NCI-H524 treated with DMSO at 0.1 percent for 48 hours (cell line): ENCODE measurements around the gene TAGLN2.

Experiments
- DNase-seq: peaks from one replicate; lab custom pipeline; 2025; lab: John Stamatoyannopoulos, UW

Gene TAGLN2

DNA sequence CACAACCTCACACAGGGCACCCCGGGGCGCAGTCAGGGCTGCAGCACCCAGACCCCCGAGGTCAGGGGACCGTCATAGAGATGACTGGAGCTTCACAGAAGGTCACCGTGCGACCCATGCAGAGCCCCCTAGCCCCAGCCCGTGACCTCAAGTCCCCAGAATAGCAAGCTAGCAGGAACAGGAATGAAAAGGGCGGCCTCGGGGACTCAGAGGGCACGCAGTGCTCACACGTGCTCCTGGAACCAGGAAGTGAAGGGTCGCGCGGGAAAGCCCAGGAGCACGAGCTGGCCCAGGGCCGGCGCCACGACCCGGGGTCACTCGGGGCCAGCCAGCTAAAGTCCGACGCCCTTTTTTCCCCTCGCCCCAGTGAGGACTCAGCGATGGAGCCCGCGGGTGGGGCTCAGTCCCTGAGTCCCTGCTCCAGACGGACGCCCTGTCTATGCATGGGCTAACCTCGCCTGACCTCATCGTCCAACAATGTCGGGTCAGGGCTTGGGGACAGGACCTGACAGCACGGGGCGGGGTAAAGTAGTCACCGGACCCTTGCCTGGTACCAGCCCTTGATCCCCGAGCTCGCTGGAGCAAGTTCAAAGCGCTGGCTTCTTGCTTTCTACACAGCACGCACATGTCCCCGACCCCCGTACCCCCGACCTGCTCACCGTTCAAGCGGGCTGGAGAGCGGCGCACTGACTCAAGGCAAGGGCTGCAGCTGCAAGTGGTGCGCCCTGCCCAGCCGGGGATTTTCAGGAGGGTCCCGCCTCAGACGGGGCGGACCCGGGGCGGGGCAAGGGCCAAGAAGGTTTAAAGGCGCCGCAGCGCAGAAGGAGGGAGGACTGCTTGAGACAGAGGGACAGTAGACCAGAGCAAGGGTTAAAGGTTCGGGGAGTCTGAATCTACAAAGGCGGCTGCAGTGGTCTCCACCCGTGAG is at the start of gene TAGLN2:
Gene TAGLN2, minus strand, starts transcription at position 717 of the 928 bp plus-strand sequence. CDS start 4,998 bp downstream, outside the sequence.
- no peak for DNase-seq

DNA sequence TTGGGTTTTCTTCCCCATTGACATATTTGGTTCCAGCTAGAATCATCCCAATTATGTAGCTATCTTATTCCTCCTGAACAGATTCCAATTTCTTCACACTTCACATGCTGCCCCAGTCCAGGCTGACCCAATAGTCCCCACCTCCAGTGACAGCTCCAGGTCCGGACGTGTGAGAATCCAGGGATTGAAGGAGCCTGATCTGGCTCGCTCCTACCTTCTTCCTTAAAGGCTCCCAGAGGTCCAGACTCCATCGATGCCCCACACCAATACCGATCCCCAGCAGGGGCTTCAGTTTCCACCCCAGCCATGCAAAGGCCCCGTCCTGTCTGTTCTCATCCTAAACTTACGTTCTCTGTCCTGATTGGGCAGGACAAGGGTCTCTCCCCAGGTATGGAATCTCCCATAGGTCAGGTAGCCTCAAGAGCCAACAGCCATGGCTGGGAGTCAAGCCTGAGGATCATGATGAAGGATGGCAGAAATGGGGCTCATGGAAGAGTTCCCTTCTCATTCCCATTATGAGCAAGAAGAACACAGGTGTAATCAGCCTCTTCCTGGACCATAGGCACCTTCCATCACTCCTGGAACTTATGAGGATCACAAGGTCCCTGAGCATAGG is 49.2 kb upstream of the TAGLN2 start:
- no peak for DNase-seq

DNA sequence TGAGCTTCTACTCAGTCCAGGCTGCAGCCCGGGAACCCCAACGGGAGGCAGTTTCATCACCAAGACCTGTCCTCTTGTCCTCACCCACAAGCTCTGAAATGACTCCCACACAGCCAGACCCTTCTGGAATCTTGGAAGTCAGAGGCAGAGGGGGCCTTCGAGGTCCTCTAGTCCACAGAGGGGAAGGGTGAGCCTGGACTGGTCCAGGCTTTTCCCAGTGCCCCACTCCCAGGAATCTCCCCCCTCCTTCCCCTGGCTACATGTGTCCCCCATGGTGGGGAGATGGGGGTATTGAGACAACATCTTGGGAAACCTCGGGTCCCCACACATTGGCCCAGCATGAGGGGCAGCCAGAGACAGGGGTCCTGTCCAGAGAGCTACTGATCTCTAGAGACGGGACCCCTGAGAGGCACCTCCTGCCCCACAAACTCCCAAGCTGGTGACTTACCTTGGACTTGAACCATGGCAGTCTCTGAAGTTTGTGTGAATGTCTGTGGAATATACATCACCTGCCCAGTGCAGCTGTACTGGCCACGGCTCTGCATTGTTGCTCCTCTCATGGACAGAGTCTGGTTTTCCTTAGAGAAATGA is 48.1 kb upstream of the TAGLN2 start:
- DNase-seq, result no peak

DNA sequence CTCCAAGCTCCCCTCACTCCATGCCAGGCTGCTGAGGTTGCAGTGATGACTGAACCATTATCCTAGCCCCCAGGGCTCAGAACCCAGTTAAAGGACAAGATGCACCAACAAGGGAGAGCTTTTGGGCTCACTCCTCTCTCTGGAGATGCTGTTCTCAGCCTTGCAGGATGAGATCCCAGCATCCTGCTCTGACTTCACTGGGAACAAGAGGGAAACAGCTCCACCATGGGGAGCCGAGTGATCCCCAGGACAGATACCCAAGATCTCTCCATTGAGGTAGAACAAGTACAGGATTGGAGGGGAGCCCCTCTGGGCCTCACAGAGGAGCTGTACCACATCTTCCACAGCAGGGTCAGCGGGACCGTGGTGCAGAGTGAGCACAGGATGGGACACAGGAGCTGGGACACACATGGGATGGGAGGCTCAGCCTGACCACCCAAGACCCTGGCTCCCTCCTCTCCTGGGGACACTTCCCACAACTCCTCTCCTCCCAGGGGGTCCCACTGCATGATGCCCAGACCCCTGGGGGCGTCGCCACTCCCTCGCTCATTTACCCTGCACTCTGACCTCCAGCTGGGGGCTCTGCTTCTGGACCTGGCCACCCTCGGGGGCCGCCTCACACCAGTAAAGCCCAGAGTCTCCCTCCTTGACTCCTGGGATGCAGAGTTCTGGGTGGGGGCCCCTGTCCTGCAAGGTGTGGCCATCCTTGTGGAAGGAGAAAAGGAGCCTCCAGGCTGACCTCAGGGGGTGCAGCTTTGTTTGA is 47.3 kb upstream of the TAGLN2 start:
- DNase-seq, result no peak

DNA sequence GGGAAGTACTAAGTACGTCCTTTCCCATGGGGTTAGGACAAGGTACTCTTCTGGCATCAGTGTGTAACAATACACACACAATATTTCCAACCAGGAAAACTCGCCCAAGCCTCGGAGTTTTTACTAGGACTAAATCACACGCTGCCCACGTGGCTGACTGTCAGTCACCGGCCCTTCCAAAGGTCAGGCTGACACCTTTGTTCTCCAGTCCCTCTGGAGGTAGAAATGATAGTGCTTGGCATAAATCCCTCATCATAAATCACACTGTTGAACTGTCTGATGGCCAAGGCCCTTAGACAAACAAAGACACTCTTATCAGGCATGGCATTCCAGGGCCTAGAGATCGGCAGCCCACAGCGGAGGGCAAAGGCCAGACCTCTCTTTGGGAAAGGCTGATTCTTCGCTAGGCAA is 45.6 kb upstream of the TAGLN2 start:
- DNase-seq, result no peak

DNA sequence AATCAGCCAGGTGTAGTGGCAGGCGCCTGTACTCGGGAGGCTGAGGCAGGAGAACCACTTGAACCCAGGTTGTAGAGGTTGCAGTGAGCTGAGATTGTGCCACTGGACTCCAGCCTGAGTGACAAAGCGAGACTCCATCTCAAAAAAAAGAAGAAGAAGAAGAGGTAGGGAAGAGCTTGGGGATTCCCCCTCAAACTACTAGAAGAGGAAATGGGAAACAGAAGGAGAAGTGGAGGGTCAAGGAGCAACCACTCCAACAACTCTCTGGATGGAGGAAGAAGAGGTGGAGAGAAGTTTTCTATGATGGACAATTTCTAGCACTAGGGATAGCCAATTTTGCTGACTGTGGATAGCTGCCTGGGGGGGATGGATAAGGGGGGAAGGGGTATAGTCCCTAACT is 43.6 kb upstream of the TAGLN2 start:
- DNase-seq, result no peak

DNA sequence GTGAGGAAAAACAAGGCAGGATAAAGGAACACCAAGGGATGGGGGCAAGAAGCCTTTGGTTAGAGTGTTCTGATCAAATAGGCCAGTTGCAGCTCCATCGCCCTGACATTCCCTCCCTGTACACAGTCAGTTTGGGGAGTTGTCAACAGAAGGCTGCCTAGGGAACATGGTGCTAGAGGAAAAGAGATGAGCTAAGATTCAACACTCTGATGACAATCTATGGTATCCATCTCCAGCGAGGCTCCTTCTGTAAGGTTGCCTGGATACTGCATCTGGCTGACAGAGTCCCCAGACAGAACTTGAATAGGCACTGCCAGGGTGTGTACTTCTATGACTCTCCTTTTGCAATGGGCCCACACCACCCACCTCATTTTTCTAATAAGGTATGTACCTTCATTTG is 40.0 kb upstream of the TAGLN2 start:
- no peak for DNase-seq

DNA sequence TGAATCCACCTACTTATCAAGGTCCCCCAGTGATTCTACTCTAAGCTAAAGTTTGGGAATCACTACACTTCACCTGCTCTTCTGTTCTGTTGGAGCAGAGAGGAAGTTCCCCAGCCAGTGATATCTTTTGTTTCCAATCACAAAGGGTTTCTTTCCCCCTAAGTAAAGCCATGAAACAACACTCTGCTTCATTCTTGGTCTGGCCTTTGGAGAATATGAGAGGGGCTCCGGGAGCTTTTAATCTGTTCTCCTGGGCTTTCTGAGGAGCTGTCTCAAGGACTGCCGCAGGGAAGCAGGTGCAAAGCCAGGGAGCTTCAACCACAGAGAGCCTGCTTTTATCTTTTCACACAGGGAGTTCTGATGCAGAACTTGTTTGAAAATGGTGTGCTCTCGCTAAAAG is 38.8 kb upstream of the TAGLN2 start:
- DNase-seq, result no peak

DNA sequence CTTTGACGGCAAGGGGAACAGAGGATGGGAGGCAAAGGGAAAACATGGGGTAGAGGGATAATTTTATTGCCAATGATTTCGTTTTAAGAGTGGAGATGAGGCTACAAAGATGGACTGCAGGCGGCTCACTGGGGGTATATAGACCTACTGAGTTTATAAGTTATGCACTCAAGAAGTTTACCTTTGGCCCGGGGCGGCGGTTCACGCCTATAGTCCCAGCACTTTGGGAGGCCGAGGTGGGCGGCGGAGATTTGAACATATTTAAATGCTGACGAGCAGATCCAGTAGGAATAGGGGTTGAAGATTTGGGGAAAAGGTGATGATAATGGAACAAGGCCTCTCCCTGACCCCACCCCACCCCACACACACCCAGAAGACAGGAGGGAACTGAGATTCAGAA is 36.9 kb upstream of the TAGLN2 start:
- DNase-seq, result no peak

DNA sequence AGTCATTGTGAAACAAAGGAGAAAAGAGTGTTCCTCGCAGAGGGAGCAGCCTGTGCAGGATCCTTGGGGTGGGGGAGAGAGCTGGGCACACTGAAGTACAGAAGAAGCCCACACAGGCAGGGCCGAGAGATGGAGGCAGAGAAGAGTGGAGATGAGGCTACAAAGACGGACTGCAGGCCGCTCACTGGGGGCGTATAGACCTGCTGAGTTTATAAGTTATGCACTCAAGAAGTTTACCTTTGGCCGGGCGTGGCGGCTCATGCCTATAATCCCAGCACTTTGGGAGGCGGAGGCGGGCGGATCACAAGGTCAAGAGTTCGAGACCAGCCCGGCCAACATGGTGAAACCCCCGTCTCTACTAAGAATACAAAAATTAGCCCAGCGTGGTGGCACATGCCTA is 36.3 kb upstream of the TAGLN2 start:
- DNase-seq, result no peak

DNA sequence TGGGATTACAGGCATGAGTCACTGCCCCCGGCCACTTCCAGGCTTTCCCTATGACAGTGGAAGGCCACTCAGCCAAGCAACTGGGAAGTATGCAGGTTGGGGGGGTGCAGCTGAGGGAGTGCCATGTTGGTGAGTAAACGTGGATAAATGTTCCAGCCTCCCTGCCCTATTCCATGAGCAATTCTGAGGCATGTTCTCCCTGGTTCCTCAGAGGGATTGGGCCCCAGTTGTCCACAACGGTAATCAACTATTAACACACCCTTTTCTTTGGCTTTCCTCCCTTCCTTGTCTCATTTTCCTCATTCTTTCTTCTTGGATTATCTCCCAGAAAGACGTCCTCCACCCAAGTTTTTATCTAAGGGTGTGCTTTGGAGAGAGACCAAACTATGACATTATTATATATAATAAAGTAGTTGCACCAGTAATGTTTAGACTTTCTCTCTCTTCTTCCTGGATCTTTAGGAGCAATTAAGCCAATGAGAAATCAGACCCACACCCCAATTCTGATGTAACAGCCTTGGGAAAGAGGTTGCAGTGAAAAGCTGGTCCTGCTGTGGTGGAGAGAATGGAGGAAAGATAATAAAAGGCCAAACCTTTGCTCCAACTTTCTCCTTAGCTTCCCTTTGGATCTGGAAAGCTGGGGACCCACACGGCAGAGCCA is 35.5 kb upstream of the TAGLN2 start:
- no peak for DNase-seq

DNA sequence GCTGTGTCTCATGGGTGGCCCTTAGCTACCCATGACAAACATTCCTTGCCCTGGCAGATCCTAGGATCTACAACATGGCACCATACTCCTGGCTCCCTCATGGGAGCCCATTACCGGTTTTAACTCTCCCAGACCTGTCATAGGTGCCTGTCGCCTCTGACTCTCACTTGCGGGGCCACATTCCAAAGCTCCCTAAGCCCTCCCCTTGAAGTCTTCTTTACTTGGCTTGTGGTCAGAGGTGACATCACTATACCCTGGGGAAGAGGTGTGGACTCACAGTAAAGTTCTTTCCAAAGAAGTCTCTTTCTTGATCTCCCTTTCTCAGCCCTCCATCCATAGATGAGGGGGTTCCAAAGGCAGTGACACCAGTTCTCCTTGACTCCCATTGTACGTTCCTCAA is 34.1 kb upstream of the TAGLN2 start:
- no peak for DNase-seq

DNA sequence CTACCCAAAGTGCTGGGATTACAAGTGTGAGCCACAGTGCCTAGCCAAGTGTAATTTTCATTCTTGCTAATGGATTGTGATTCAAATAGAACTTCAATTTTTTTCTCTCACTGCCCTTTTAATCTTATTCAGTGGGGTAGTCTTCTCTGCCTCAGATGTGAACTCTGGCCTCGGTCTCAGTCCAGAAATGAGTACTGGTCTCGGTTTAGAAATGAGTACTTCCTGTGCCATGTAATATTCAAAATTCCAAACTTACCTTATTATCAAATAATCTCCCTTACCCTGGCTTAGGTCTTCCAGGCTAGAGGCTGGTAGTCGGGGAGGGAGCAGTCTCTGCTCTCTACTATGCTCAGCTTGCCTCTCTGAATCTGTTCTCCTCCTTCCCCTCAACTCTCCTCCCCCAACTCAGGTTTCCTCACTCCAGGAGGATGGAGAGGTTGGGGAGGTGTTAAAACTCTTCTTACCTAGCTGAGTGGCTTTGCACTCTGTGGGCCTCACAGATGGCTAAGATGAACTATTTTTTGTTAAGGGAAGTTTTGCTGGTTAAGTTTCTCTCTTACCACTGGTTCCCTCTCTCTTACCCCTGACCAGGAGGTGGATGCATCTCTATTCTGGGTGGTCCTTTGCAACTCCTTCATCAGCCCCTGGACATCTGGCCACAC is 33.5 kb upstream of the TAGLN2 start:
- no peak for DNase-seq

DNA sequence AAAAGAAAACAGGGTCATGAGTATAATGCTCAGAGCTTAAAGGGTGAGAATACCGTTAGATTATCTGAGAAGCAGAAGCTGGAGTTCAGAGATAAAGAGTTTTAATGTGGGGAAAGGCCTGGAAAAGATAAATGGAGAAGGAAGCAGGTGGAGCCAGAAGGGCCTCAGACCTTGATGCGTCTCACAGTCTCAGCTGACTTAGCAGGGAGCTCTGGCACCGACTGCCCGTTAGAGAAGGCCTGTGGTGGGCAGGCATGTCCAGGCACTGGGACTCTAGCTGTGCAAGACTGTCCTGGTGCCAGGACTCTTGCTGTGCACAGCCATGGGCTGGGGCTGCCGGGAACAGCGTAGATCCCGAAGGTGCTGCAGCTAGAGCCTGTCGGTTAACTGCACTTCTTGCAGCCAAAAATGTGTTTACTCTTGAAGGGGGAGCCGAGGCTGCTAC is 32.5 kb upstream of the TAGLN2 start:
- DNase-seq, result no peak

DNA sequence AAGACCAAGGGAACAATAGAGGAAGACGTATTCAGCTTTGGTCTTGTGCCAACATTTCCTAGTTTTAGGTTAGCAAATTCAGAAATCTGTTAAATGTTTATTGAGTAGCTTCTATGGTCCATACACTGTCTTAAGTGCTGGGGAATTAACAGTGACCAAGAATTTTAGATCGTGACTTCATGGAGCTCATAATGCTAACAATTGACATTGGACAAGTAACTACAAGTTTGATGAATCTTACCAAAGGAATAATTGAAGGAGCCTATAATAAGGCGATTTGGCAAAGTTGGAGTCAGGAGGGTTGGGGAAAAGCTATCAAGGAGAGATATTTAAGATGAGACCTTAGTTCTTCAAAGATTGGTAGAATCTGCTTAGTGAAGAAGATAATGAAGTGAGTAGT is 30.1 kb upstream of the TAGLN2 start:
- DNase-seq, result no peak

DNA sequence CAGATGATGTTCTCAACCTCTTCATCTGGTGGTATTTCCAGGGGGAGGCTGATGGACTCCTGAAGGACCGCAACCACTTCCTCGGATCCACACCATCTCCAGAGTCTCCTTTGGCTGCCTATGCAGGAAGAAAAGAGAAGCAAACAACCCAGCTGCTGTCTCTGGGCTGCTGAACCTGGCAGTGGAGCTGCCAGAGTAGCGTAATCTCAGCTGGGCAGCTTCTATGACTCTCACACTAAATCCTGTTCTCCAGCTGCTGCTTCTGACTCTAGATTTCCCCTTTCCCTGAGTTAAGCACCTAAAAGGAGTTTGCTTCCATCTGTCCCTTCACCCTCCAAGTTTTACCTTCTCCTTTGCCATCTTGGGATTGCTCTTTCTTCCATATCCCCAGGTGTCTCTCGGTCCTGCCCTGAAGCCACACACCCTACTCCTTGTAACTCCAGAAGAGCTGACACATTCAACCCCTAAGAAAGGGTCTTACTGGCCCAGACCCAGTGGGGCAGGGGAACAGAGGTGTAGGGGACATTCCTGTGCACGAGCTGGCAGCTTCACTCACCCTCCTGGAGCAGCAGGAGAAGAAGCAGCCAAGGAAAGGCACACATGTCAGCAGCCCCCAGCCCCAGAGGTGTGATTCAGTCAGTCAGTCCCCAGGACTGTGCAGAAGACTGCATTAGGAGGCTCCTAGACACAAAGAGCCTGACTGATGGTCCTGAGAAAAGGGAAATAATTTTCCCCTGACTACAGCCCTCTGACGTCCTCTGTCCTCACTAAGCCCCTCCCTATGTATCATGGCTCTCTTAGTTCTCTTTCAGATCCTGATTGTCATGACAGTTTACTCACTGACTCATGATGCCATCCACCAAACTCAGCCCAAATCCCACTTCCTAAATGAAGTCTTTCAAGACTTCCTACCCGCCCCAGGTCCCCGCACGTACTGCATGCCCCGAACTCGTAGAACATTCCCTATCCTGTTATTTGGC is 28.5 kb upstream of the TAGLN2 start, which contains the start of gene SLAMF9:
Gene SLAMF9, minus strand, starts transcription at position 702 of the 980 bp plus-strand sequence. Its CDS starts 100 bp downstream, at position 602.
- no peak for DNase-seq

DNA sequence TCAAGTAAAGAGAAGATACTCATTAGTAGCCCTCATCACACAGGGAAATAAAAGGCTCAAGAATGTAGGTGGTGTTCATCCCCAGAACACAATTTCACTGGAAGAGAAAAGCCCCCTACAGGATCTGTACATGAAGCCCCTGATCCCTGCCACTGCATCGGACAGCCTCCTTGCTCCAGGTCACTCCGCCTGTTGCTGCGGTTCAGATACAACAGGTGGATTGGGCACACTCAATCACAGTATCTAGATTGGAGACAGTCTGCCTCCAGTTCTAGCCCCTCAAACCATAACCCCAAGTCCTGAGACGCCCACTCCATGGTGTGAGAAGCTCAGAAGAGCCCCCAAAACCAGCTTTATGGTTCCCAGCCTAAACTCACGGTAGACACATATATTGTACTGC is 27.6 kb upstream of the TAGLN2 start:
- DNase-seq, result no peak

DNA sequence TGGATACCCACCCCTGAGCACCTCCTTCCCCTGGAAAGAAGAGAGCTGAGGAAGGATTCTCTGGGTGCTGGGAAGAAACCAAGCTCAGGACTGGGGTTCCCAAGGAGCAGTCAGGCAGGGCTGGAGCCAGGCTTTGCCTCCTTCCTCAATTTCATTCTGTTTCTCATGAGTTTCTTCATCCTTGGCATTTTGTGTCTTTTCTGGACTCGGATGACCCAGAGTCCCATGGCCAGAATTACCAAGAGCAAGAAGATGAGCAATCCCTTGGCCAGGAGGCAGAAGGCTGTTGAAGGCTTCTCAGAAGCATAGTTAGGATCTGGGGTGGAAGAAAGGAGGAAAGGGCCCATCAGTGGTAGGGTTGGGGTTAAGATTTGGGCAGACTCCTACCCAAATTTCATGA is 26.2 kb upstream of the TAGLN2 start:
- DNase-seq, result no peak

DNA sequence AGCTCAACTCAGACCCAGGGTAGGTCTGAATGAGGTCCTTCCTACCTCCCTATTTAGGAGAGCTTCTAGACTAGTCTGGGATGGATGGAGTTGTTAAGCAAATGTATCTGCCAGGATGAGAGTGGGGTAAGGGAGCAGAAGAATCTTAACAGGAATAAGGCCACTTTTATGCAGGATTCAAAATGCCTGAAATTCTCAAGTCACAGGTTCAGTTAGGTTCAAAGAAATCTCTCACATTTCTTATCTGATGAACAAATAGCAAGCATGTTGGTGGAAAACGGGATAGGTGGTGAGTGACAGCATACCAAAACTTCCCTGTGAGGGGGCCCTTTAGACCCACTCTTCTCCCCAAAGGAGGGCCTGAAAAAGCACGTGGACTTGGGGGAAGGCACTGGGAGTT is 25.7 kb upstream of the TAGLN2 start:
- no peak for DNase-seq

DNA sequence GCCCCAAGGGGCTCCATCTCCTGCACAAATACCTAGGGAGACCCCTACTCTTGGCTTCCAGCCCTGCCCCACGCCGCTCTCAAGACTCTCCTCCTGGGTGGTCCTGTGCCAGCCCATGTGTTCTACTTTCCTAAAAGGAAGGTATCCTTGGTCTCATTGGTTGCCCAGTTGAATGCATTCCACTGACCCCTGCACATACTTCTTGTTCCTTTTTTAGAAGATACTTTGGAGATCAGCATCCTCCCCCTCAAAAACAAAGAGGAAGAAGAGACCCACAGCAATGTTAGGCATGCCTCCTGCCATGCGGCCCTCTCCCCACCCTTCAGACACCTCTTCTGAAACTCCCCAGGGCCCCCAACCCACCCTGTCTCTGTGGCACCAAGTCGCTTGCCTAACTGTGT is 24.7 kb upstream of the TAGLN2 start:
- no peak for DNase-seq
